GM23248 (cell line): Measurements from ENCODE around the gene ANKRD6. TPM values are rescaled to one million over a fixed set of nuclear protein-coding genes. Genes with fewer than 3 reads are reported as not detected.

Experiments
- DNase-seq: peaks from one replicate; pipeline ENCODE4 v3.0.0-alpha.2; 2015
- H2AFZ ChIP-seq: fragments of 200-600 bp; sonication (generic); 2 replicates; pipeline ENCODE4 v1.6.1; 2016; ENCODE audit warnings: antibody characterized with exemption
- H3F3A ChIP-seq: fragments of 200-600 bp; sonication (generic); 2 replicates; pipeline ENCODE4 v1.6.1; 2016; ENCODE audit warnings: mild to moderate bottlenecking, antibody characterized with exemption, mixed run types; ENCODE audit not compliant: insufficient read depth
- H3K27ac ChIP-seq: fragments of 200-600 bp; sonication (generic); 2 replicates; pipeline ENCODE4 v1.5.1; 2016; ENCODE audit warnings: mild to moderate bottlenecking
- H3K27me3 ChIP-seq: fragments of 200-600 bp; sonication (generic); replicated peaks from 2 replicates; pipeline ENCODE4 v1.6.1; 2016; ENCODE audit warnings: mild to moderate bottlenecking; ENCODE audit not compliant: insufficient read depth
- H3K36me3 ChIP-seq: fragments of 200-600 bp; sonication (generic); 2 replicates; pipeline ENCODE4 v1.6.1; 2016; ENCODE audit warnings: low read depth, mild to moderate bottlenecking
- H3K4me1 ChIP-seq: fragments of 200-600 bp; sonication (generic); 2 replicates; pipeline ENCODE4 v1.6.1; 2016; ENCODE audit warnings: mild to moderate bottlenecking; ENCODE audit not compliant: insufficient read depth
- H3K4me2 ChIP-seq: fragments of 200-600 bp; sonication (generic); one replicate; pipeline ENCODE4 v1.6.1; 2016; ENCODE audit warnings: mild to moderate bottlenecking; ENCODE audit not compliant: unreplicated experiment
- H3K4me3 ChIP-seq: fragments of 200-600 bp; sonication (generic); 2 replicates; pipeline ENCODE4 v1.5.1; 2016; ENCODE audit warnings: mild to moderate bottlenecking
- H3K79me2 ChIP-seq: fragments of 200-600 bp; sonication (generic); 2 replicates; pipeline ENCODE4 v1.6.1; 2016; ENCODE audit warnings: mild to moderate bottlenecking; ENCODE audit not compliant: insufficient read depth
- H3K9ac ChIP-seq: fragments of 200-600 bp; sonication (generic); 2 replicates; pipeline ENCODE4 v1.6.1; 2016; ENCODE audit warnings: mild to moderate bottlenecking
- H3K9me2 ChIP-seq: fragments of 200-600 bp; sonication (generic); 2 replicates; pipeline ENCODE4 v1.6.1; 2016; ENCODE audit warnings: mixed run types, mild to moderate bottlenecking, moderate library complexity; ENCODE audit not compliant: insufficient read depth
- H3K9me3 ChIP-seq: fragments of 200-600 bp; sonication (generic); one replicate; pipeline ENCODE4 v1.6.1; 2017; ENCODE audit warnings: low read depth
- H4K20me1 ChIP-seq: fragments of 200-600 bp; sonication (generic); 2 replicates; pipeline ENCODE4 v1.6.0; 2016; ENCODE audit not compliant: insufficient read depth
- EZH2 ChIP-seq: fragments of 200-600 bp; sonication (generic); IDR thresholded peaks from 2 replicates; pipeline ENCODE4 v1.6.1; 2018; ENCODE audit warnings: antibody characterized with exemption, mild to moderate bottlenecking; ENCODE audit not compliant: insufficient read depth, poor library complexity, severe bottlenecking
- EZH2phosphoT487 ChIP-seq: fragments of 200-600 bp; sonication (generic); IDR thresholded peaks from 2 replicates; pipeline ENCODE4 v1.6.1; 2018; ENCODE audit warnings: antibody characterized with exemption, moderate library complexity, mild to moderate bottlenecking, low read depth; ENCODE audit not compliant: insufficient read depth
- WGBS, 2 experiments: methylation state at CpG; one replicate each; pipeline ENCODE4 v1.1.6; 2015 to 2017; ENCODE audit warnings: low lambda C conversion rate in 2 of 2, low coverage in 1 of 2; ENCODE audit errors: missing lambda C conversion rate in 2 of 2; 5-methylcytosine and 5-hydroxymethylcytosine counted together
- in situ Hi-C: fragments of 300-500 bp; cut with MboI; formaldehyde crosslinking; loops from 2 replicates; pipeline ENCODE4 v1.15.0; 2020
- polyA plus RNA-seq: library from polyadenylated mRNA; unstranded; fragments of >200 nt; fragmentation: Nextera tagmentation; extraction: Ambion mirVana; gene quantifications from 2 replicates; pipeline ENCODE4 v1.2.1, GENCODE V29; 2016
- total RNA-seq: library from RNA; depleted of rRNA; stranded (reverse); fragments of >200 nt; shearing (Covaris generic); gene quantifications from 2 replicates; pipeline ENCODE4 v1.2.3, GENCODE V29; 2014

The ANKRD6 gene
- total and polyA plus RNA-seq, 2 experiments from 2014 or later = 0.54 to 12.4 TPM

GRCh38 chr6:89604653-89605052, 171.7 kb downstream of the ANKRD6 start:
- Histone ChIP-seq H3K27ac (no peak overlapping the region), H3K9ac (no peak overlapping the region), H4K20me1 (no peaks in the 10 kb centered on the region), H3K4me2 (no peak overlapping the region), H3K9me3 (no peaks in the 10 kb centered on the region), H3K27me3 (no peaks in the 10 kb centered on the region), H2AFZ (no peak overlapping the region), H3F3A (no peaks in the 10 kb centered on the region), H3K9me2 (no peaks in the 10 kb centered on the region), H3K4me1 (no peaks in the 10 kb centered on the region), H3K79me2 (no peaks in the 10 kb centered on the region), H3K36me3 (no peaks in the 10 kb centered on the region), H3K4me3 (no peak overlapping the region)
- 81 to 84% methylated on average over 5 of the region's 5 CpGs for WGBS, 2 experiments
- DNase-seq = no peak
- in situ Hi-C loops = no loop called here
- no peak for TF ChIP-seq EZH2phosphoT487
- no peak for TF ChIP-seq EZH2

- TF ChIP-seq EZH2phosphoT487 (no peak), EZH2 (no peak)
- Histone ChIP-seq H3K36me3 (no peaks in the 10 kb centered on the region), H3K4me1 (no peaks in the 10 kb centered on the region), H3F3A (no peaks in the 10 kb centered on the region), H3K9ac (no peak overlapping the region), H3K4me3 (no peak overlapping the region), H2AFZ (no peak overlapping the region), H3K9me2 (no peaks in the 10 kb centered on the region), H3K27me3 (no peaks in the 10 kb centered on the region), H3K9me3 (no peaks in the 10 kb centered on the region), H3K4me2 (no peak overlapping the region), H3K27ac (no peak overlapping the region), H4K20me1 (no peaks in the 10 kb centered on the region), H3K79me2 (no peaks in the 10 kb centered on the region)
- 58 to 67% methylated on average over 5 of the region's 5 CpGs for WGBS, 2 experiments
- DNase-seq = no peak
- in situ Hi-C loops = no loop called here
These were observed 172.9 kb downstream of the ANKRD6 start for GRCh38 chr6:89605861-89606260.

GRCh38 chr6:89610149-89610642, 177.2 kb downstream of the ANKRD6 start:
- Histone ChIP-seq H3K9ac (no peak overlapping the region), H3K9me3 (no peaks in the 10 kb centered on the region), H3F3A (no peaks in the 10 kb centered on the region), H3K27me3 (no peaks in the 10 kb centered on the region), H2AFZ (peak overlapping the region; percentile 32; the same call in 1 of the 2 replicates), H3K9me2 (no peaks in the 10 kb centered on the region), H3K36me3 (no peaks in the 10 kb centered on the region), H3K27ac (no peak overlapping the region), H3K4me3 (no peak overlapping the region), H3K4me2 (no peak overlapping the region), H4K20me1 (no peaks in the 10 kb centered on the region), H3K4me1 (no peaks in the 10 kb centered on the region), H3K79me2 (no peaks in the 10 kb centered on the region)
- 23 to 31% methylated on average over 11 of the region's 11 CpGs for WGBS, 2 experiments
- in situ Hi-C loops = loop anchor here (10.0 kb wide), 1 partner anchor 175 kb away; the partner anchor contains the start of gene ANKRD6
- TF ChIP-seq EZH2phosphoT487 (no peak), EZH2 (no peak)
- DNase-seq = peak; percentile 66

- Histone ChIP-seq H3K27me3 (no peaks in the 10 kb centered on the region), H3K27ac (no peak overlapping the region), H4K20me1 (no peaks in the 10 kb centered on the region), H3K9me3 (no peaks in the 10 kb centered on the region), H2AFZ (no peak overlapping the region), H3K4me2 (no peak overlapping the region), H3K79me2 (no peaks in the 10 kb centered on the region), H3K36me3 (no peaks in the 10 kb centered on the region), H3K9me2 (no peaks in the 10 kb centered on the region), H3K9ac (no peak overlapping the region), H3F3A (no peaks in the 10 kb centered on the region), H3K4me1 (no peaks in the 10 kb centered on the region), H3K4me3 (no peak overlapping the region)
- peak; percentile 16 for DNase-seq
- in situ Hi-C loops = loop anchor here (10.0 kb wide), 1 partner anchor 177 kb away; the partner anchor contains the start of gene ANKRD6
- TF ChIP-seq EZH2phosphoT487 (no peak), EZH2 (no peak)
These were observed 178.7 kb downstream of the ANKRD6 start for GRCh38 chr6:89611666-89612065.

GRCh38 chr6:89612121-89612520, 179.2 kb downstream of the ANKRD6 start:
- Histone ChIP-seq H3K9me3 (no peaks in the 10 kb centered on the region), H3K4me3 (no peak overlapping the region), H3K27ac (no peak overlapping the region), H3K4me2 (no peak overlapping the region), H4K20me1 (no peaks in the 10 kb centered on the region), H3K4me1 (no peaks in the 10 kb centered on the region), H3K79me2 (no peaks in the 10 kb centered on the region), H3K9me2 (no peaks in the 10 kb centered on the region), H3K27me3 (no peaks in the 10 kb centered on the region), H3K9ac (no peak overlapping the region), H3F3A (no peaks in the 10 kb centered on the region), H3K36me3 (no peaks in the 10 kb centered on the region), H2AFZ (no peak overlapping the region)
- no peak for DNase-seq
- in situ Hi-C loops = loop anchor here (10.0 kb wide), 1 partner anchor 177 kb away; the partner anchor contains the start of gene ANKRD6
- WGBS, 2 experiments = 93 to 94% methylated on average over 12 of the region's 12 CpGs
- TF ChIP-seq EZH2phosphoT487 (no peak), EZH2 (no peak)
